GM23338 (cell line): Measurements from ENCODE around the gene CYSLTR2.

Source experiments
- CREB1 ChIP-seq: fragments of 250-450 bp; sonication (Bioruptor Pico); IDR thresholded peaks from 2 replicates; pipeline ENCODE4 v1.5.0; 2020; ENCODE audit warnings: low read depth, mild to moderate bottlenecking, moderate library complexity
- CTCF ChIP-seq, 2 experiments: fragments of 200-600 bp in 1 of 2; sonication (generic) in 1 of 2; conservative IDR thresholded peaks; 2 replicates each; pipeline versions ENCODE4 v1.5.1 to v1.6.1; 2016 to 2017; ENCODE audit warnings: antibody characterized with exemption in 2 of 2, low read depth in 2 of 2, mild to moderate bottlenecking in 2 of 2, moderate library complexity in 1 of 2
- ETS1 ChIP-seq: IDR thresholded peaks from 2 replicates; pipeline ENCODE4 v1.6.1; 2016; ENCODE audit warnings: antibody characterized with exemption
- EZH2 ChIP-seq: fragments of 200-600 bp; sonication (generic); IDR thresholded peaks from one replicate; pipeline ENCODE4 v1.8.0; 2017; ENCODE audit warnings: antibody characterized with exemption, mild to moderate bottlenecking, low read depth; ENCODE audit not compliant: unreplicated experiment
- POLR2AphosphoS5 ChIP-seq: IDR thresholded peaks from 2 replicates; pipeline ENCODE4 v1.6.1; 2016; ENCODE audit warnings: antibody characterized with exemption, low read depth

GRCh38 chr13:48712141-48712540 lies 58.4 kb downstream of the CYSLTR2 start:
- no peak for TF ChIP-seq EZH2
- no peak for TF ChIP-seq POLR2AphosphoS5
- TF ChIP-seq ETS1 = no peak
- no peak for TF ChIP-seq CTCF (conservative IDR thresholded peaks at IDR 0.05; ENCODE audit: low read depth in 2 of 2)
- TF ChIP-seq CREB1 (CRISPR knock-in tag) = no peak
